Activated naive CD4-positive, alpha-beta T cell treated with Interleukin-2 at 50 U/mL for 16 hours (primary cell): Measurements from ENCODE around the gene ATAD3C.
"Not testable (repeated sequence)": the region's sequence is repeated elsewhere in the genome, so short reads cannot be mapped to it uniquely, and the experiment has no call there.

Source experiments
- DNase-seq: peaks from one replicate; pipeline ENCODE4 v3.0.0-alpha.2; 2020

The ATAD3C gene

GRCh38 chr1:1480488-1480867, 31.0 kb downstream of the ATAD3C start:
- DNase-seq, result not testable (repeated sequence)

GRCh38 chr1:1481811-1482210, 32.3 kb downstream of the ATAD3C start:
- DNase-seq, result not testable (repeated sequence)

- DNase-seq, result no peak
Observed at GRCh38 chr1:1482856-1483255, 33.4 kb downstream of the ATAD3C start.

- no peak for DNase-seq
Observed at GRCh38 chr1:1483714-1484113, 34.2 kb downstream of the ATAD3C start.

- DNase-seq, result not testable (repeated sequence)
Observed at GRCh38 chr1:1484976-1485750, 35.7 kb downstream of the ATAD3C start.

- not testable (repeated sequence) for DNase-seq
Observed at GRCh38 chr1:1485755-1486317, 36.3 kb downstream of the ATAD3C start.

- no peak for DNase-seq
Observed at GRCh38 chr1:1487701-1488100, 38.2 kb downstream of the ATAD3C start.

GRCh38 chr1:1489231-1489630, 39.7 kb downstream of the ATAD3C start:
- DNase-seq, result no peak

- DNase-seq, result no peak
Observed at GRCh38 chr1:1489861-1490260, 40.4 kb downstream of the ATAD3C start.

GRCh38 chr1:1490633-1491230, 41.2 kb downstream of the ATAD3C start:
- DNase-seq, result no peak

GRCh38 chr1:1491601-1492000, 42.1 kb downstream of the ATAD3C start:
- no peak for DNase-seq

GRCh38 chr1:1494311-1494710, 44.8 kb downstream of the ATAD3C start:
- not testable (repeated sequence) for DNase-seq

GRCh38 chr1:1495461-1495975, 46.0 kb downstream of the ATAD3C start:
- DNase-seq, result not testable (repeated sequence)

GRCh38 chr1:1504777-1505365, 55.4 kb downstream of the ATAD3C start:
- peak; percentile 79 for DNase-seq

- DNase-seq, result peak; percentile 24
Observed at GRCh38 chr1:1505366-1505798, 55.9 kb downstream of the ATAD3C start.

GRCh38 chr1:1505801-1506200, 56.3 kb downstream of the ATAD3C start:
- DNase-seq, result not testable (repeated sequence)

- no peak for DNase-seq
Observed at GRCh38 chr1:1507305-1507704, 57.8 kb downstream of the ATAD3C start.

- DNase-seq, result not testable (repeated sequence)
Observed at GRCh38 chr1:1508775-1509464, 59.4 kb downstream of the ATAD3C start.

- DNase-seq, result not testable (repeated sequence)
Observed at GRCh38 chr1:1509465-1509850, 60.0 kb downstream of the ATAD3C start.

GRCh38 chr1:1510912-1511532, 61.5 kb downstream of the ATAD3C start:
- no peak for DNase-seq

- peak; percentile 97 for DNase-seq
Observed at GRCh38 chr1:1511533-1512285, 62.2 kb downstream of the ATAD3C start, which contains the start of gene ATAD3A. Gene ATAD3A (plus strand): TSS chr1:1512162. CDS start chr1:1512269, 107 bp downstream.
